Chondrocyte (in vitro differentiated cells): ENCODE measurements around the gene SELPLG. TPM values are rescaled to one million over a fixed set of nuclear protein-coding genes. Genes with fewer than 3 reads are reported as not detected.

Source experiments
- DNase-seq: peaks from one replicate; pipeline ENCODE4 v3.0.0; 2021; ENCODE audit warnings: mixed read lengths, low spot score
- H3K27ac Mint-ChIP-seq: one replicate; pipeline ENCODE4 v1.8.0; 2021; ENCODE audit warnings: mild to moderate bottlenecking, moderate library complexity, mixed read lengths; ENCODE audit not compliant: unreplicated experiment
- H3K27me3 Mint-ChIP-seq: 2 replicates; pipeline ENCODE4 v1.8.0; 2021; ENCODE audit warnings: low read depth, mixed read lengths
- H3K36me3 Mint-ChIP-seq: 2 replicates; pipeline ENCODE4 v1.8.0; 2021; ENCODE audit warnings: low read depth, mixed read lengths
- H3K4me1 Mint-ChIP-seq: 2 replicates; pipeline ENCODE4 v1.8.0; 2021; ENCODE audit warnings: low read depth, mild to moderate bottlenecking, mixed read lengths
- H3K4me3 Mint-ChIP-seq: one replicate; pipeline ENCODE4 v1.8.0; 2021; ENCODE audit warnings: mild to moderate bottlenecking, moderate library complexity, mixed read lengths; ENCODE audit not compliant: unreplicated experiment
- H3K9me3 Mint-ChIP-seq: 2 replicates; pipeline ENCODE4 v1.8.0; 2021; ENCODE audit warnings: low read depth, mixed read lengths
- CTCF ChIP-seq: fragments of 200-600 bp; sonication (generic); IDR thresholded peaks from 2 replicates; pipeline ENCODE4 v1.5.0; 2021; ENCODE audit warnings: antibody characterized with exemption, mild to moderate bottlenecking, moderate library complexity
- microRNA-seq: library from miRNA; unstranded; fragments of <30 nt; microRNA quantifications from one replicate; pipeline ENCODE4 v1.2.0, GENCODE V29; 2020; ENCODE audit warnings: borderline number of aligned reads
- total RNA-seq: library from RNA; stranded (reverse); gene quantifications from 3 replicates; pipeline ENCODE4 v1.2.1, GENCODE V29; 2021

Gene SELPLG
- total RNA-seq, 1 donor from 2014 or later = 3.2 TPM

- no peaks in the 10 kb centered on the region for H3K27me3 Mint-ChIP-seq
- TF ChIP-seq CTCF = no peak
- no peak overlapping the region for H3K27ac Mint-ChIP-seq
- DNase-seq = no peak
- H3K4me1 Mint-ChIP-seq = peaks cover 27% of the 10 kb centered on the region
- H3K9me3 Mint-ChIP-seq = no peaks in the 10 kb centered on the region
- no peak overlapping the region for H3K4me3 Mint-ChIP-seq
- H3K36me3 Mint-ChIP-seq = peaks cover 16% of the 10 kb centered on the region
These were observed 61.4 kb downstream of the SELPLG start for GRCh38 chr12:108572166-108572790.

Small RNA genes within 50 kb of the gene (microRNA-seq; reads per million reads assigned to microRNA genes)
- gene MIR4496 = not detected

Other genes starting within 250 kb of the SELPLG start
- 7.8 to 8.4 TPM (median 8.0 TPM) in 3 replicates for gene FICD, start 118.6 kb downstream of the SELPLG start, total RNA-seq
- 33.8 to 36.6 TPM (median 34.8 TPM) in 3 replicates for gene SART3, start 72.7 kb downstream of the SELPLG start, total RNA-seq
- gene ISCU, start 71.3 kb downstream of the SELPLG start, total RNA-seq = 84.8 to 102 TPM (median 87.8 TPM) in 3 replicates
- 46.7 to 122 TPM (median 48.3 TPM) in 3 replicates for gene TMEM119, start 35.8 kb downstream of the SELPLG start, total RNA-seq
- gene CORO1C, start 97.6 kb upstream of the SELPLG start, total RNA-seq = 266 to 336 TPM (median 325 TPM) in 3 replicates
- gene SSH1, start 223.7 kb upstream of the SELPLG start, total RNA-seq = 125 to 138 TPM (median 127 TPM) in 3 replicates
- gene DAO, start 246.2 kb upstream of the SELPLG start, total RNA-seq = not detected in 3 replicates